ENCODE data around the gene ANKRD23.

DNA sequence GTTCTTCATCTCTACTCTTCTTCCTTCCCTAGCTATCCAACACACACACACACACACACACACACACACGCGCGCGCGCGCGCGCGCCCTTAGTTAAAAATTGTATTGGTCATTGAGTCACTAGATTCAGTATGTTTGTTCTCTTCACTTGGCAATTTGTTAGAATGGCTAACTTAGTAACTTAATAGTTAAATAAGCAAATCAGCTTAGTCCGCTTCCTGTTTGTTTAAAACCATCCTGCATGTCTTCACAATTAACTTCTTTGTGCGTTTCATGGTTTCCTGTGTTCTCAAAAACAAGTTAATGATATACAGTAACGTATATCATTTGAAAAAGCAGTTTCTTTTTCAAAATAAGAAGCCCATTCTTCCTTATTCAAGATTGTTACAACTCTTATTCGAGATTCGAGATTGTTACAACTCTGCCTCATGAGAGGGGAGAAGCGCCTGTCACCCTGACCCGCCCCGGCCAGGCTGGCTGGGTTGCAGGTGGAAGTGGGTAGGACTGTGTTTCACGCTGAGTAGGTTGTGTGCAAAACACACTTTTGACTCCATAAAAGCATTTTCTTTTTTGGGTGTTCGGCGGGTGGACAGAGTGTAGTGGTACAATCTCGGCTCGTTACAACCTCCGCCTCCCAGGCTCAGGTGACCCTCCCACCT, 37.2 kb downstream of the ANKRD23 start:
- TF ChIP-seq, protein P1, sequence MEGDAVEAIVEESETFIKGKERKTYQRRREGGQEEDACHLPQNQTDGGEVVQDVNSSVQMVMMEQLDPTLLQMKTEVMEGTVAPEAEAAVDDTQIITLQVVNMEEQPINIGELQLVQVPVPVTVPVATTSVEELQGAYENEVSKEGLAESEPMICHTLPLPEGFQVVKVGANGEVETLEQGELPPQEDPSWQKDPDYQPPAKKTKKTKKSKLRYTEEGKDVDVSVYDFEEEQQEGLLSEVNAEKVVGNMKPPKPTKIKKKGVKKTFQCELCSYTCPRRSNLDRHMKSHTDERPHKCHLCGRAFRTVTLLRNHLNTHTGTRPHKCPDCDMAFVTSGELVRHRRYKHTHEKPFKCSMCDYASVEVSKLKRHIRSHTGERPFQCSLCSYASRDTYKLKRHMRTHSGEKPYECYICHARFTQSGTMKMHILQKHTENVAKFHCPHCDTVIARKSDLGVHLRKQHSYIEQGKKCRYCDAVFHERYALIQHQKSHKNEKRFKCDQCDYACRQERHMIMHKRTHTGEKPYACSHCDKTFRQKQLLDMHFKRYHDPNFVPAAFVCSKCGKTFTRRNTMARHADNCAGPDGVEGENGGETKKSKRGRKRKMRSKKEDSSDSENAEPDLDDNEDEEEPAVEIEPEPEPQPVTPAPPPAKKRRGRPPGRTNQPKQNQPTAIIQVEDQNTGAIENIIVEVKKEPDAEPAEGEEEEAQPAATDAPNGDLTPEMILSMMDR (IDR thresholded peaks at IDR 0.05), result no peak
- TF ChIP-seq SIN3A (IDR thresholded peaks at IDR 0.05; ENCODE audit: borderline replicate concordance, low read depth, low read length), result no peak
- TF ChIP-seq RFX5 (IDR thresholded peaks at IDR 0.05; ENCODE audit: low read length), result no peak
- no peak for TF ChIP-seq FOXJ3 (CRISPR knock-in tag; IDR thresholded peaks at IDR 0.05)
